GM18951 (cell line): ENCODE measurements around the gene PPP4R3A.
"Not testable (repeated sequence)": the region's sequence is repeated elsewhere in the genome, so short reads cannot be mapped to it uniquely, and the experiment has no call there.

Experiments
- POLR2A ChIP-seq: IDR thresholded peaks from 4 replicates; pipeline ENCODE4 v1.6.1; 2011; ENCODE audit warnings: mild to moderate bottlenecking; ENCODE audit not compliant: insufficient read length, insufficient read depth; ENCODE audit errors: extremely low read depth
- in situ Hi-C: fragments of 300-500 bp; cut with MboI; formaldehyde crosslinking; loops from one replicate; pipeline ENCODE4 v1.12.0; 2022; ENCODE audit warnings: low sequenced_read_pairs, mixed read lengths, inconsistent platforms; ENCODE audit not compliant: unreplicated experiment

PPP4R3A gene

GRCh38 chr14:91510171-91511042 is at the start of gene PPP4R3A:
TSS of gene PPP4R3A (minus strand) at chr14:91510310. CDS start at chr14:91509647, 663 bp downstream.
- peak; percentile 92 for TF ChIP-seq POLR2A
- in situ Hi-C loops, result no loop called here

DNA sequence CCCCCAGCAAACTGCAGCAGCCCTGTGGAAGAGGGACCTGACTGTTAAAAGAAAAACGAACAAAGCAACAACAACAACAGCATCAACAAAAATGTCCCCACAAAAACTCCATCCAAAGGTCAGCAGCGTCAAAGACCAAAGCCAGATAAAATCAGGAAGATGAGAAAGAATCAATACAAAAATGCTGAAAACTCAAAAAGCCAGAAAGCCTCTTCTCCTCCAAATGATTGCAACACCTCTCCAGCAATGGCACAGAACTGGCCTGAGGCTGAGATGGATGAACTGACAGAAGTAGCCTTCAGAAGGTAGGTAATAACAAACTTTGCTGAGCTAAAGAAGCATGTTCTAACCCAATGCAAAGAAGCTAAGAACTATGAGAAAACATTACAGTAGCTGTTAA is 45.4 kb upstream of the PPP4R3A start:
- no peak for TF ChIP-seq POLR2A
- in situ Hi-C loops, result no loop called here

DNA sequence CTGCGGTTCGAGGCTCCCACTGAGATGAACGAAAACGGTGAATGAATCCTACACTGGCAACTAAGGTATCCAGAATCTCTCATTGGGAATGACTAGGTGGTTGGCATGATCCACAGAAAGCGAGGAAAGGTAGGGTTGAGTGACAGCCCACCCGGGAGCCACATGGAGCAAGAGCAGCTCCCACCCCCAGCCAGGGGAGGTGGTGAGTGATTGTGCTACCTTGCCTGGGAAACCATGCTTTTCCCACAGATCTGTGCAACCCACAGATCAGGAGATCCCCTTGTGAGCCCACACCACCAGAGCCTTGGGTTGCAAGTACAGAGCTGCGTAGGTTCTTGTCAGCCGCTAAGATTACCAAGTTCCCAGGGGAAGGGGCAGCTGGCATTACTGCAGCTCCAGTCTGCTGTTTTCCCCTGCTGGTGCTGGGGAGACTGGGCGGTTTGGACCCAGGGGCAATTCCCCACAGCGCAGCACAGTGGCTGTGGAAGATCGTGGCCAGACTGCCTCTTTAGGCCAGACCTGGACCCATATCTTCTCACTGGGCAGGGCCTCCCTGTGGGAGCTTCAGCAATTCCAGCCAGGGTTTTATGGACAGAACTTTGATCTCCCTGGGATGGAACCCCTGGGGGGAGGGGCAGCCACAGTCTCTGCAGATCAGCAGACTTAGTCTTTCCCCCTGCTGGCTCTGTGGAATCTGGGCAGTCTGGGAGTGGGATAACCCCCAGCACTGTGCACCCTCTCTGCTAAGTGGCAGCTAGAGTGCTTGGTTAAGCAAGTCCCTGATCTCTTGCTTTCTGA is 44.6 kb upstream of the PPP4R3A start:
- in situ Hi-C loops, result no loop called here
- TF ChIP-seq POLR2A, result no peak

- TF ChIP-seq POLR2A, result no peak
- in situ Hi-C loops, result no loop called here
These were observed 38.0 kb upstream of the PPP4R3A start for GRCh38 chr14:91548108-91548507.

GRCh38 chr14:91545946-91546716 is 36.0 kb upstream of the PPP4R3A start:
- in situ Hi-C loops, result no loop called here
- TF ChIP-seq POLR2A, result no peak

DNA sequence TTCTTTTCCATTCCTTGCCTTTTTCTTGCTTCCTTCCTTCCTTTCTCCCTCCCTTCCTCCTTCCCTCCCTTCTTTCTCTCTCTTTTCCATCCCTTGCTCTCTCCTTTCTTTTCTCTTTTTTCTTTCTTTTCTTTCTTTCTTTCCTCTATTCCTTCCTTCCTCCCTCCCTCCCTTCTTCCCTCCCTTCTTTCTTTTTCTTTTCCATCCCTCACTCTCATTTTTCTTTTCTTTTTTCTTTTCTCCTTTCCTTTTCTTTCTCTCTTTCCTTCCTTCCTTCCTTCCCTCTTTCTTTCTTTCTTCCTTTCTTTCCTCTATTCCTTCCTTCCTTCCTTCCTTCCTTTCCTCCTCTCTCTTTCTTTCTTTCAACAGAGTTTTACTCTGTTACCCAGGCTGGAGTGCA is 35.1 kb upstream of the PPP4R3A start:
- in situ Hi-C loops, result no loop called here
- no peak for TF ChIP-seq POLR2A

- TF ChIP-seq POLR2A, result no peak
- in situ Hi-C loops, result no loop called here
These were observed 26.2 kb upstream of the PPP4R3A start for GRCh38 chr14:91536327-91536726.

DNA sequence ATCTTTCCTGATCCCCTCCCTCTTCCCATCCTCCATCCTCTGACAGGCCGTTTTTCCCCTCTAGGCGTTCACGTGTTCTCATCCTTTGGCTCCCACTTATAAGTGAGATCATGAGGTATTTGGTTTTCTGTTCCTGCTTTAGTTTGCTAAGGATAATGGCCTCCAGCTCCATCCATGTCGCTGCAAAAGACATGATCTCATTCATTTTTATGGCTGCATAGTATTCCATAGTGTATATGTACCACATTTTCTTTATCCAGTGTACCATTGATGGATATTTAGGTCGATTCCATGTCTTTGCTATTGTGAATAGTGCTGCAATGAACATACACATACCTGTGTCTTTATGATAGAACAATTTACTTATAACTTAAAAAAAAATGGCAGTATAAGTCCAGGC is 23.9 kb upstream of the PPP4R3A start:
- in situ Hi-C loops, result not testable (repeated sequence)

GRCh38 chr14:91533623-91534022 is 23.5 kb upstream of the PPP4R3A start:
- no peak for TF ChIP-seq POLR2A
- in situ Hi-C loops, result no loop called here

DNA sequence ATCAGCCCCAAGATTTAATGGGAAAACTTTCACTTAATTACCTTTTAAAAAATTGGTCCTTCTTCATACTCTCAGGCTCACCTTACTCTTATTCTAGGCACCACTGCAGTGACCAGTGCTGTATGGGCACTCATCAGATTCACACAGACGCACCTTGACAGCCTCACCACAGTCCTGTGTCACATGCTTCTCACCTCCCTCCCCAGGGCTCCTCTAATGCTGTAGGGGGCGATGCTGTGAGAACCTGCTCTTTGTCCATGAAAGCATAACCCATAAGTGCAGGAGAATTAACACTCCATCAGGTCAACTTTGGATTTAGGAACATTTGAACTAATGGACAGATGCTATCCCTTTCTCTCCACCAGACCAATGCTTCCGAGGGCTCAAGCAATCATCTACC is 13.9 kb upstream of the PPP4R3A start:
- no peak for TF ChIP-seq POLR2A
- in situ Hi-C loops, result no loop called here

DNA sequence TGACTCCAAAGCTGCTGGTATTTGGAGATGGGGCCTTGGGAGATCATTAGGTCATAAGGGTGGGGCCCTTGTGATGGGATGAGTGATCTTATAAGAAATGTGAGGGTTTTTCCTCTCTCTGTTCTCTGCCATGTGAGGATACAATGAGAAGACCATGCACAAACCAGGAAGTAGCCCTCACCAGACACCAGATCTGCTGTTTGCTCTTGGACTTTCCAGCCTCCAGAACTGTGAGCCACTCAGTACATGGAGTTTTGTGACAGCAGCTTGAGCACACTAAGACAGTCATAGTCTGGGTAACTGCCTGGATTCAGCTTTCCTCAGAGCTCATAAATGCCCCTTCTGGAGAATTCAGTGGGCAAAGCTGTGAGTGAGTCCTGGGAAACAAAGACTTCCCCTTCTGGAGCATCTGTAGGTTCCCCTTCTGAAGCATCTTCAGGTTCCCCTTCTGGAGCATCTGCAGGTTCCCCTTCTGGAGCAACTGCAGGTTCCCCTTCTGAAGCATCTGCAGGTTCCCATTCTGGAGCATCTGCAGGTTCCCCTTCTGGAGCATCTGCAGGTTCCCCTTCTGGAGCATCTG is 11.0 kb upstream of the PPP4R3A start:
- in situ Hi-C loops, result no loop called here
- no peak for TF ChIP-seq POLR2A

DNA sequence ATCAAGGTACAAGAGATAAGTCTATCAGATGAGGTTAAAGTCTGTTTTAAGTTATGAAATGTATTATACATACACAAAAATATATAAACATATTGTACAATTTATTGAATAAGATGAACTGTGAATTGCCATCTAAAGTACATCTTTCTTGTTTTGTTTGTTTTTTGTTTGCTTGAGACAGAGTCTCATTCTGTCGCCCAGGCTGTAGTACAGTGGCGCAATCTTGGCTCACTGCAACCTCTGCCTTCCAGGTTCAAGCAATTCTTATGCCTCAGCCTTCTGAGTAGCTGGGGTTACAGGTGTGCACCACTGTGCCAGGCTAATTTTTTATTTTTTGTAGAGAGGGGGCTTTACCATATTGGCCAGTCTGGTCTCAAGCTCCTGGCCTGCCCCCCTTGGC is 10.0 kb upstream of the PPP4R3A start:
- in situ Hi-C loops, result no loop called here
- TF ChIP-seq POLR2A, result no peak
